OCI-LY1 (cell line): ENCODE measurements around the gene ERH.

Experiments
- EZH2 ChIP-seq: fragments of 200-600 bp; sonication (generic), shearing (Covaris generic); IDR thresholded peaks from 2 replicates; pipeline ENCODE4 v1.8.0; 2017; ENCODE audit warnings: borderline replicate concordance, mixed run types, mild to moderate bottlenecking, antibody characterized with exemption, low read length, moderate library complexity, mixed read lengths
- TF ChIP-seq, protein P1 (sequence below): fragments of 200-600 bp; sonication (generic), shearing (Covaris generic); IDR thresholded peaks from 2 replicates; pipeline ENCODE4 v1.5.1; 2017; ENCODE audit warnings: mild to moderate bottlenecking, antibody characterized with exemption, low read length, moderate library complexity, mixed read lengths

GRCh38 chr14:69404478-69404877 lies 6.4 kb upstream of the ERH start:
- TF ChIP-seq, protein P1, sequence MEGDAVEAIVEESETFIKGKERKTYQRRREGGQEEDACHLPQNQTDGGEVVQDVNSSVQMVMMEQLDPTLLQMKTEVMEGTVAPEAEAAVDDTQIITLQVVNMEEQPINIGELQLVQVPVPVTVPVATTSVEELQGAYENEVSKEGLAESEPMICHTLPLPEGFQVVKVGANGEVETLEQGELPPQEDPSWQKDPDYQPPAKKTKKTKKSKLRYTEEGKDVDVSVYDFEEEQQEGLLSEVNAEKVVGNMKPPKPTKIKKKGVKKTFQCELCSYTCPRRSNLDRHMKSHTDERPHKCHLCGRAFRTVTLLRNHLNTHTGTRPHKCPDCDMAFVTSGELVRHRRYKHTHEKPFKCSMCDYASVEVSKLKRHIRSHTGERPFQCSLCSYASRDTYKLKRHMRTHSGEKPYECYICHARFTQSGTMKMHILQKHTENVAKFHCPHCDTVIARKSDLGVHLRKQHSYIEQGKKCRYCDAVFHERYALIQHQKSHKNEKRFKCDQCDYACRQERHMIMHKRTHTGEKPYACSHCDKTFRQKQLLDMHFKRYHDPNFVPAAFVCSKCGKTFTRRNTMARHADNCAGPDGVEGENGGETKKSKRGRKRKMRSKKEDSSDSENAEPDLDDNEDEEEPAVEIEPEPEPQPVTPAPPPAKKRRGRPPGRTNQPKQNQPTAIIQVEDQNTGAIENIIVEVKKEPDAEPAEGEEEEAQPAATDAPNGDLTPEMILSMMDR: no peak
- no peak for TF ChIP-seq EZH2
